Adipocyte (in vitro differentiated cells): ENCODE measurements around the gene XYLT1.

Experiments
- DNase-seq: peaks from one replicate; pipeline ENCODE4 v3.0.0-alpha.2; 2015; ENCODE audit warnings: low read depth
- H3K27me3 ChIP-seq: replicated peaks from 2 replicates; pipeline ENCODE4 v1.7.0; 2013; ENCODE audit warnings: mild to moderate bottlenecking, low read length, moderate library complexity; ENCODE audit not compliant: control insufficient read depth, insufficient read depth
- H3K36me3 ChIP-seq: 2 replicates; pipeline ENCODE4 v1.7.0; 2013; ENCODE audit warnings: low read length, mild to moderate bottlenecking, moderate library complexity; ENCODE audit not compliant: control insufficient read depth, insufficient read depth, severe bottlenecking
- H3K4me1 ChIP-seq: 2 replicates; pipeline ENCODE4 v1.7.0; 2013; ENCODE audit warnings: mild to moderate bottlenecking, low read length, moderate library complexity; ENCODE audit not compliant: control insufficient read depth, insufficient read depth
- H3K4me3 ChIP-seq: 2 replicates; pipeline ENCODE4 v1.7.0; 2013; ENCODE audit warnings: mild to moderate bottlenecking, low read length, moderate library complexity
- H3K9ac ChIP-seq: 2 replicates; pipeline ENCODE4 v1.7.0; 2013; ENCODE audit warnings: mild to moderate bottlenecking, low read length, moderate library complexity
- H3K9me3 ChIP-seq: 2 replicates; pipeline ENCODE4 v1.7.0; 2013; ENCODE audit warnings: mild to moderate bottlenecking, low read length, moderate library complexity; ENCODE audit not compliant: control insufficient read depth

The XYLT1 gene

GRCh38 chr16:17205279-17206211 is 265.2 kb downstream of the XYLT1 start:
- Histone ChIP-seq H3K9ac (no peak overlapping the region), H3K9me3 (no peaks in the 10 kb centered on the region), H3K4me3 (no peak overlapping the region), H3K36me3 (no peaks in the 10 kb centered on the region), H3K27me3 (no peaks in the 10 kb centered on the region), H3K4me1 (peaks cover 7% of the 10 kb centered on the region)
- DNase-seq, result peak; percentile 84

GRCh38 chr16:17204644-17205043 is 266.1 kb downstream of the XYLT1 start:
- Histone ChIP-seq H3K27me3 (no peaks in the 10 kb centered on the region), H3K9me3 (no peaks in the 10 kb centered on the region), H3K36me3 (peaks cover 6% of the 10 kb centered on the region), H3K9ac (no peak overlapping the region), H3K4me3 (no peak overlapping the region), H3K4me1 (peaks cover 7% of the 10 kb centered on the region)
- DNase-seq, result no peak

GRCh38 chr16:17204206-17204605 is 266.6 kb downstream of the XYLT1 start:
- H3K36me3 ChIP-seq, result peaks cover 10% of the 10 kb centered on the region
- H3K9me3 ChIP-seq, result no peaks in the 10 kb centered on the region
- no peak for DNase-seq
- H3K27me3 ChIP-seq, result no peaks in the 10 kb centered on the region
- peaks cover 7% of the 10 kb centered on the region for H3K4me1 ChIP-seq
- no peak overlapping the region for H3K4me3 ChIP-seq
- no peak overlapping the region for H3K9ac ChIP-seq

GRCh38 chr16:17203424-17203823 is 267.3 kb downstream of the XYLT1 start:
- peaks cover 7% of the 10 kb centered on the region for H3K4me1 ChIP-seq
- no peak overlapping the region for H3K9ac ChIP-seq
- no peak for DNase-seq
- H3K9me3 ChIP-seq, result no peaks in the 10 kb centered on the region
- H3K36me3 ChIP-seq, result peaks cover 17% of the 10 kb centered on the region
- no peak overlapping the region for H3K4me3 ChIP-seq
- H3K27me3 ChIP-seq, result no peaks in the 10 kb centered on the region

- H3K9me3 ChIP-seq, result no peaks in the 10 kb centered on the region
- peaks cover 52% of the 10 kb centered on the region for H3K36me3 ChIP-seq
- DNase-seq, result no peak
- no peak overlapping the region for H3K4me3 ChIP-seq
- no peaks in the 10 kb centered on the region for H3K27me3 ChIP-seq
- H3K9ac ChIP-seq, result no peak overlapping the region
- no peaks in the 10 kb centered on the region for H3K4me1 ChIP-seq
Observed at GRCh38 chr16:17199135-17199534, 271.6 kb downstream of the XYLT1 start.

- Histone ChIP-seq H3K4me1 (no peaks in the 10 kb centered on the region), H3K9me3 (no peaks in the 10 kb centered on the region), H3K27me3 (no peaks in the 10 kb centered on the region), H3K36me3 (peaks cover 62% of the 10 kb centered on the region), H3K4me3 (no peak overlapping the region), H3K9ac (no peak overlapping the region)
- DNase-seq, result no peak
Observed at GRCh38 chr16:17196526-17196925, 274.2 kb downstream of the XYLT1 start.

- peaks cover 67% of the 10 kb centered on the region for H3K36me3 ChIP-seq
- H3K4me3 ChIP-seq, result no peak overlapping the region
- peak; percentile 46 for DNase-seq
- H3K27me3 ChIP-seq, result no peaks in the 10 kb centered on the region
- H3K9ac ChIP-seq, result no peak overlapping the region
- no peaks in the 10 kb centered on the region for H3K9me3 ChIP-seq
- no peaks in the 10 kb centered on the region for H3K4me1 ChIP-seq
Observed at GRCh38 chr16:17194190-17194780, 276.5 kb downstream of the XYLT1 start.

GRCh38 chr16:17193566-17194100 is 277.1 kb downstream of the XYLT1 start:
- H3K9me3 ChIP-seq, result no peaks in the 10 kb centered on the region
- DNase-seq, result no peak
- no peak overlapping the region for H3K9ac ChIP-seq

GRCh38 chr16:17184026-17184425 is 286.7 kb downstream of the XYLT1 start:
- no peak overlapping the region for H3K9ac ChIP-seq
- H3K4me1 ChIP-seq, result no peaks in the 10 kb centered on the region
- no peaks in the 10 kb centered on the region for H3K27me3 ChIP-seq
- no peaks in the 10 kb centered on the region for H3K9me3 ChIP-seq
- DNase-seq, result no peak
- peaks cover 30% of the 10 kb centered on the region for H3K36me3 ChIP-seq
- H3K4me3 ChIP-seq, result no peak overlapping the region

More at GRCh38 chr16:17193566-17194100, 277.1 kb downstream of the XYLT1 start:
- Histone ChIP-seq H3K4me3 (no peak overlapping the region), H3K36me3 (peaks cover 67% of the 10 kb centered on the region), H3K27me3 (no peaks in the 10 kb centered on the region), H3K4me1 (no peaks in the 10 kb centered on the region)

- Histone ChIP-seq H3K4me1 (peaks cover 13% of the 10 kb centered on the region), H3K9me3 (no peaks in the 10 kb centered on the region), H3K9ac (no peak overlapping the region), H3K36me3 (peaks cover 22% of the 10 kb centered on the region), H3K27me3 (no peaks in the 10 kb centered on the region), H3K4me3 (no peak overlapping the region)
- no peak for DNase-seq
Observed at GRCh38 chr16:17177959-17178905, 292.5 kb downstream of the XYLT1 start.
